Thyroid gland (tissue), 4 donors: ENCODE data around the gene MTUS2. TPM values are rescaled to one million over a fixed set of nuclear protein-coding genes. Genes with fewer than 3 reads are reported as not detected.

ENCODE experiments used
- DNase-seq, 2 donors: peaks; one replicate each; pipeline ENCODE4 v3.0.0-alpha.2; 2019
- H3K27ac ChIP-seq, 3 donors: fragments of 200-600 bp; sonication (generic); 1 replicate in 2 of 3; 2 replicates in 1 of 3; pipeline ENCODE4 v1.5.1; 2016 to 2019; ENCODE audit warnings: mild to moderate bottlenecking in 1 of 3, moderate library complexity in 1 of 3
- H3K27me3 ChIP-seq: fragments of 200-600 bp; sonication (generic); one replicate; pipeline ENCODE4 v1.5.1; 2019
- H3K36me3 ChIP-seq, 2 donors: fragments of 200-600 bp; sonication (generic); one replicate each; pipeline ENCODE4 v1.5.1; 2016 to 2019
- H3K4me1 ChIP-seq, 2 donors: fragments of 200-600 bp; sonication (generic); one replicate each; pipeline ENCODE4 v1.5.1; 2017 to 2019
- H3K4me3 ChIP-seq, 3 donors: fragments of 200-600 bp; sonication (generic); replicated peaks in 1 of 3; 1 replicate in 2 of 3; 2 replicates in 1 of 3; pipeline ENCODE4 v1.5.1; 2016; ENCODE audit warnings: mild to moderate bottlenecking in 1 of 3
- H3K9me3 ChIP-seq: fragments of 200-600 bp; sonication (generic); one replicate; pipeline ENCODE4 v1.5.1; 2017
- POLR2A ChIP-seq, 2 donors: fragments of 450-650 bp; IDR thresholded peaks; one replicate each; pipeline ENCODE4 v1.6.1; 2017; ENCODE audit warnings: antibody characterized with exemption in 2 of 2, mild to moderate bottlenecking in 2 of 2, moderate library complexity in 1 of 2
- WGBS, 2 donors: methylation state at CpG; one replicate each; pipeline ENCODE4 v1.1.5; 2017; 5-methylcytosine and 5-hydroxymethylcytosine counted together
- intact Hi-C: fragments of 100-400 bp; cut with DNase I; formaldehyde crosslinking; loops from one replicate; pipeline ENCODE4 v1.15.1; 2023
- total RNA-seq, 4 donors: library from RNA; depleted of rRNA; stranded (reverse); fragments of >200 nt; gene quantifications; one replicate each; pipeline ENCODE4 v1.2.3, GENCODE V29; 2016
- TF ChIP-seq, protein P1 (sequence below), 6 experiments: fragments of 200-600 bp in 3 of 6; fragments of 450-650 bp in 3 of 6; sonication (generic) in 3 of 6; IDR thresholded peaks; one replicate each; pipeline ENCODE4 v1.5.1; 2016 to 2019; ENCODE audit warnings: antibody characterized with exemption in 6 of 6, mild to moderate bottlenecking in 2 of 6, inconsistent platforms in 1 of 6, moderate library complexity in 1 of 6

Gene MTUS2
- total RNA-seq, 4 donors from 2014 or later = 0.98 to 1.5 (median 1.1) TPM

DNA sequence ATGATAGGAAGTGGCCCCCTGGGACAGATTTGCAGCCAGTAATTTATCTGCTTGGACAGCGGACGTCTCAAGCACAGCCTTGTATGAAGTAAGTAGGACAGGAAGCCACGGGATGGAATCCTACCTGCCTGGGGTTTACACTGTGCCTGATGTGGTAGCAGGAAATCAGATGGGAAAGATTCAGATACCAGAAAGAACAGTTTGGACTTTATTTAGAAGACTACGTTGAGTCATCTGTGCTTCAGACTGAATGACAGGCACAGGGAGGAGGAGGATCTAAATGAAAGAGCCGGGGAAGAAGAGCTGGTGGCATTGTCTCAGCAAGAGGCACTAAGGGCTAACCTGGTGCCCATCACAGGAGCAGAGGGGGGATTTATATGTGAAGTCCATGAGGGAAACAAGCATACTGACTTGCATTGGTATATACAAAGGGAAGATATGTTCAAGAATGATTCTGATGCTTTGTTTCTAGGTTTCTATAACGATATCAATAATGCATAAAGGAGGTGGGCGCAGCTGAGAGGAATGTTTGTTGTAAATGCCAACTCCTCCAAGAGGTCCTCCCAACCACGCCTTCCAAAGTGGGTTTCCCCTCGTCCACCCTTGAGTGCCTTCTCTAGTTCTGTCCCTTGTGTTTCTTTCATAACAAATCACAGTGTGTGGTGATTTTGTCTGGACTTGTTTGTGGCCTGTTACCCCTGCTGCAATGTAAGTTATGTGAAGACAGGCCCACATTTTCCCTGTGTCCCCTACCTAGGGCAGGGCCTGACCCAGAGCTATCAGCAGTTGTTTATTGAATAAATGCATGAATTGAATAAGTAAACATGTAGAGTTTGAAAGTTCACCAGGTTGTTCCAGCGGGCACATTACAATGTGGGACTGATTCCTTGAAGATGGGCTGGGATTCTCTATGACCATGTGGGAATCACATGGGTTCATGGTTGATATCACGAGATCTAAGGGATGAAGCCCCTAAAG, 446.9 kb downstream of the MTUS2 start:
- intact Hi-C loops = no loop called here
- Histone ChIP-seq H3K36me3 (no peaks in the 10 kb centered on the region), H3K27me3 (no peaks in the 10 kb centered on the region), H3K27ac (no peak overlapping the region), H3K9me3 (no peaks in the 10 kb centered on the region), H3K4me1 (peaks cover 5 to 9% of the 10 kb centered on the region in 2 donors), H3K4me3 (no peak overlapping the region)
- no peak for TF ChIP-seq POLR2A (IDR thresholded peaks at IDR 0.05)
- TF ChIP-seq, protein P1, sequence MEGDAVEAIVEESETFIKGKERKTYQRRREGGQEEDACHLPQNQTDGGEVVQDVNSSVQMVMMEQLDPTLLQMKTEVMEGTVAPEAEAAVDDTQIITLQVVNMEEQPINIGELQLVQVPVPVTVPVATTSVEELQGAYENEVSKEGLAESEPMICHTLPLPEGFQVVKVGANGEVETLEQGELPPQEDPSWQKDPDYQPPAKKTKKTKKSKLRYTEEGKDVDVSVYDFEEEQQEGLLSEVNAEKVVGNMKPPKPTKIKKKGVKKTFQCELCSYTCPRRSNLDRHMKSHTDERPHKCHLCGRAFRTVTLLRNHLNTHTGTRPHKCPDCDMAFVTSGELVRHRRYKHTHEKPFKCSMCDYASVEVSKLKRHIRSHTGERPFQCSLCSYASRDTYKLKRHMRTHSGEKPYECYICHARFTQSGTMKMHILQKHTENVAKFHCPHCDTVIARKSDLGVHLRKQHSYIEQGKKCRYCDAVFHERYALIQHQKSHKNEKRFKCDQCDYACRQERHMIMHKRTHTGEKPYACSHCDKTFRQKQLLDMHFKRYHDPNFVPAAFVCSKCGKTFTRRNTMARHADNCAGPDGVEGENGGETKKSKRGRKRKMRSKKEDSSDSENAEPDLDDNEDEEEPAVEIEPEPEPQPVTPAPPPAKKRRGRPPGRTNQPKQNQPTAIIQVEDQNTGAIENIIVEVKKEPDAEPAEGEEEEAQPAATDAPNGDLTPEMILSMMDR (IDR thresholded peaks at IDR 0.05) = no peak
- 56 to 66% methylated on average over 11 of the region's 11 CpGs for whole genome bisulfite sequencing, 2 donors
- peak; percentile 37 to 44 for DNase-seq

DNA sequence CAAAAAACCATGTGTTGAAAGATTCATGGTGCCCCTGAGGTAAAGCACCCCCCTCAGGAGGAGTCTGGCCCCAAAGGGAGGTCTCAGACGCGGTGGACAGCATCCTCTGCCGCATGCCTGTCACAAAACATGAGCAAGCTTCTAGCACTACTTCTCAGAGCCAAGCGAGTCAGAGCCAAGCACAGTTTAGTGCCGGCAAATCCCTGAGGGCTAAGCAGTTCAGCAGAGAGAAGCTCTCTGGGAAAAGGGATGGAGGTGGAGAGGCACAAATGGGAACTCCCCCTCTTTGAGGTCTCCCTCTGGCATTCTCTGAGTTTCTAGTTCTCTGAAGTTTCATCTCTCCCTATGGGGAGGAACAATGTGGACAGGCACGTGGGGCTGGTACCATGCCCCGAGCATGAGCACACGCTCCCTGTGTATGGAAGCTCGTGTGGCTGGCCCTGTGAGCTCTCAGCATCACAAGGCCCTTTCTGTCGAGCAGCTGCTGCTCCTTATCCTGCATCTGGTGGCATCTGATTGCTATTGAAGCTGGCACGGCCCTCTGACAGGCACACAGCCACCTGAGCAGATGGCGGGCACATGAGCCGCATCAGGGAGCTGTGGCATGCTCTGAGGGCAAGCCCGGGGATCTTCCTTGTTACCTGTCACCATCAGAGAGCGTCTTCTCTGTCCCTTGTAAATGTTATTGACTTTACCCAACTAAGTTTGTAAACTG, 450.3 kb downstream of the MTUS2 start:
- H3K27ac ChIP-seq = no peak overlapping the region
- H3K4me3 ChIP-seq = no peak overlapping the region
- no peaks in the 10 kb centered on the region for H3K9me3 ChIP-seq
- H3K4me1 ChIP-seq = peaks cover 5 to 9% of the 10 kb centered on the region in 2 donors
- DNase-seq = no peak
- H3K36me3 ChIP-seq = no peaks in the 10 kb centered on the region
- TF ChIP-seq POLR2A (IDR thresholded peaks at IDR 0.05) = no peak
- TF ChIP-seq, protein P1 (IDR thresholded peaks at IDR 0.05) = no peak
- 89% methylated on average over 15 of the region's 15 CpGs for WGBS, 2 donors
- no peaks in the 10 kb centered on the region for H3K27me3 ChIP-seq
- intact Hi-C loops = no loop called here

DNA sequence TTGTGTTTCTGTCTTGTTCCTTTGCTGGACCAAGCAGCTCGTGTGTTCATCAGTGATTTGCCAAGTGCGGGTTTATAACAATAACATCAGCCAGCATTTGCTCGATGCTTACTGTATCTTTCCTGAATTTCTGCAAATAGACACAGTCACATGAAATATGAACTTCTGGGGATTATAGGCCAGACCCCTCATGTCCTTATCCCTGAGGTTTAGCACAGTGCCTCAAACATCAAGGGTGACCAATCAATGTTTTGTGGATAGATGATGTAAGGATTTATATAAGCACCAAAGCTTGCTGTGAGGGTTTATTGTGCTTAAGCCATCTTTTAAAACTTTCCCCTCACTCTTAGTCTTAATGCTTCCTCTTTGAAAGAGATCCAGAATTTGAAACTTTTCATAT, 451.5 kb downstream of the MTUS2 start:
- peaks cover 5 to 9% of the 10 kb centered on the region in 2 donors for H3K4me1 ChIP-seq
- H3K9me3 ChIP-seq = no peaks in the 10 kb centered on the region
- H3K27ac ChIP-seq = no peak overlapping the region
- WGBS, 2 donors = 63 to 70% methylated on average over 3 of the region's 3 CpGs
- TF ChIP-seq POLR2A (IDR thresholded peaks at IDR 0.05) = no peak
- TF ChIP-seq, protein P1 (IDR thresholded peaks at IDR 0.05) = no peak
- no peaks in the 10 kb centered on the region for H3K27me3 ChIP-seq
- no peaks in the 10 kb centered on the region for H3K36me3 ChIP-seq
- no peak overlapping the region for H3K4me3 ChIP-seq
- intact Hi-C loops = no loop called here
- DNase-seq = no peak

DNA sequence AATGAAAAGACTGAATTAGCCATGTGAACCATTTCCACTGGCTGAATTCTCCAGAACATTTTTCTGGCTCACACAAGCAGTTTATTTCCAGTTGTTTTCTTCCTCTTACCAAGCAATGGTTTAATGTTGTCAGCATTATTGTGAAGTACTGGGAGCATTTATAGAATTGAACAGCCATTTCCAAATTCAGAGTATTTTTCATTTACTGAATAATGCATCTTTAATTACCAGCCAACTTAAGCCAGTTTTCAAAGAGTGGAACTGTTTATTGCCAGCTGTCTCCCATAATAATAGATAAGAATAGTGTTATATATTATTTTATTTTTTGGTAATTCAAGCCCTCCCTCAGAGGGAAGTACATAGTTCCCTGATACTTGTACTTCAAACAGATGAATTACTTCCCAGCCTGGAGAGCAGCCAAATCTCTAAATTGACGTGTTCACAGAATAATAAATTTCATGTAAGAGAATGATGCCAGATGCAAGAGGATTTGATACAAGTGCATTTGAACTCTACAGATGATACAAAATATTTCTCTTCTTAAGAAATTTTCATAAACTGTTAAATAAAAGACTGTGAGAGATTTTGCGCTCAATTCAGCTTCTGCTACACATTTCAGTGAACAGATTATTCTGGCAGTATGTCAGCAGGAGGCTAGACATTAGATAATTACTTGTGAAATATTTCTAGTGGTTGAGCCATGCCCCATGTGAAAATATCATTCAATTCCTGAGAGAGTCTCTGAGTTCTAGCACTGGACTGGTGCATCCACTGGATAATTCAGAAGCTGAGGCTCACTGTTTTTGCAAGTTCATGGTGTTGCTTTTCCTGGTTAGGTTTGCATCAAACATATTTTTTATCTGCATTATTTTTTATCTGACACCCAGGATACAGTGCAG, 459.5 kb downstream of the MTUS2 start:
- DNase-seq = no peak
- Histone ChIP-seq H3K27me3 (no peaks in the 10 kb centered on the region), H3K4me3 (no peak overlapping the region), H3K4me1 (no peaks in the 10 kb centered on the region), H3K27ac (no peak overlapping the region), H3K36me3 (no peaks in the 10 kb centered on the region), H3K9me3 (no peaks in the 10 kb centered on the region)
- intact Hi-C loops = no loop called here
- 54 to 56% methylated on average over 2 of the region's 2 CpGs for WGBS, 2 donors
- TF ChIP-seq POLR2A (IDR thresholded peaks at IDR 0.05) = no peak
- TF ChIP-seq, protein P1 (IDR thresholded peaks at IDR 0.05) = no peak
